Measurements from ENCODE around the gene BIRC2.

BIRC2 gene

GRCh38 chr11:102377891-102378290 is 30.9 kb downstream of the BIRC2 start:
- Mint-ChIP-seq H3K4me3 (no peak overlapping the region), H3K4me1 (ENCODE audit: low read depth) (peaks cover 13% of the 10 kb centered on the region), H3K27me3 (ENCODE audit: low read depth) (no peaks in the 10 kb centered on the region), H3K27ac (no peak overlapping the region), H3K9me3 (no peaks in the 10 kb centered on the region), H3K36me3 (ENCODE audit: low read depth) (peaks cover 46% of the 10 kb centered on the region)

DNA sequence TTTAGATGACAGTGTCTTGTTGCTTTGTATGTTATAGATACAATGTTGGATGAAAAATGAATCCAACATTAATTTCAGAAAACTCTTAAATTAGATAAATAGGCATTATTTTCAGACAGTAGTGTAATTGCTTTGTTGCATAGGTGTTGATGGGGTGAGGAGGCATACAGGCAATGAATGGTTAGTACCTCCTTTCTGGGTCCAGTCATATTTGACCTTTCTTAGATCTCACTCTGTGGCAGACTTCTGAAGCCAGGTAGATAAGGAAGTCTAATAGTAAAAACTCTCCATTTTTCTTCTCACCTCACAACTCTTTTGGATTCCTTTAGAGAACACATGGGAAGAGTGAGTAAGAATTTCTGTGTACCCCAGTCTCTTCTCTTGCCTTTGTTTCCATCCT is 31.8 kb downstream of the BIRC2 start:
- Mint-ChIP-seq H3K36me3 (ENCODE audit: low read depth) (peaks cover 50% of the 10 kb centered on the region), H3K27ac (no peak overlapping the region), H3K9me3 (no peaks in the 10 kb centered on the region), H3K27me3 (ENCODE audit: low read depth) (no peaks in the 10 kb centered on the region), H3K4me1 (ENCODE audit: low read depth) (peaks cover 13% of the 10 kb centered on the region), H3K4me3 (no peak overlapping the region)

DNA sequence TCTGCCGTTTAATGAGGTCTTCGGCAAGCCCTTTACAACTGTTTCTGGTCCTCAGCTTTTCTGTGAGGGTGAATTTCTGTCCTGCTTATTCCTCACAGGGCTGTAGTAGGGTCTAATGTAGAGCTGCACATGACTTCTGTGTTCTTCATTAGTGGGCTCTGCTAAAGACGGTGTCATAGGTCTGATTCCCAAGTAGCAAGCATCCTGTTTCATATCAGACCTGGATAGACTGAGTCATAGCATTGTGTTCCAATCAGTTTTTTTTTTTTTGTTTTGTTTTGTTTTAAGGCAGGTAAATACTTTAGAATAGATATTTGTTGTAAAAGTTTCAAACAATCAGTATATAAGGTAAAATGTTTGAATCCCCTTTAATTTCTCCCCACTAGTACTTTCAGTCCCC is 35.4 kb downstream of the BIRC2 start:
- Mint-ChIP-seq H3K36me3 (ENCODE audit: low read depth) (peaks cover 58% of the 10 kb centered on the region), H3K27me3 (ENCODE audit: low read depth) (no peaks in the 10 kb centered on the region), H3K4me3 (no peak overlapping the region), H3K27ac (no peak overlapping the region), H3K9me3 (no peaks in the 10 kb centered on the region), H3K4me1 (ENCODE audit: low read depth) (peaks cover 10% of the 10 kb centered on the region)

DNA sequence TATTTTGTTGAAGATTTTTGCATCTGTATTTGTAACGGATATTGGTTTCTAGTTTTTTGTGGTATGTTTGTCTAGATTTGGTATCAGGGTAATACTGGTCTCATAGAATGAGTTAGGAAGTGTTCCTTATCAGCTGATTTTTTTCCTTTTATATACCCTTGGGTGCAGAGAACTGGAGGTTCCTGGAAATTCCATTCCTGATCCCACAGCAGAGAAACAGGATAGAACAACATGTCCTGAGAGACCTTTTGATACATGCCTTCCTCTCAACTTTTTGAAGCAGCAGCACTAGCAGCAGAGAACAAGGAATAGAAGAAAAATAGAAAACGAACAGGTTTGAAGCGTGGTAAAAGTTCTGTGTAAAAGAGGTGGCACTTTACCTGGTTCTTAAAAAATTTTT is 36.8 kb downstream of the BIRC2 start:
- H3K4me3 Mint-ChIP-seq = no peak overlapping the region
- H3K4me1 Mint-ChIP-seq (ENCODE audit: low read depth) = peaks cover 12% of the 10 kb centered on the region
- H3K9me3 Mint-ChIP-seq = no peaks in the 10 kb centered on the region
- H3K27ac Mint-ChIP-seq = no peak overlapping the region
- no peaks in the 10 kb centered on the region for H3K27me3 Mint-ChIP-seq (ENCODE audit: low read depth)
- H3K36me3 Mint-ChIP-seq (ENCODE audit: low read depth) = peaks cover 57% of the 10 kb centered on the region

GRCh38 chr11:102384419-102385079 is 37.5 kb downstream of the BIRC2 start:
- Mint-ChIP-seq H3K36me3 (ENCODE audit: low read depth) (peaks cover 59% of the 10 kb centered on the region), H3K27ac (no peak overlapping the region)

DNA sequence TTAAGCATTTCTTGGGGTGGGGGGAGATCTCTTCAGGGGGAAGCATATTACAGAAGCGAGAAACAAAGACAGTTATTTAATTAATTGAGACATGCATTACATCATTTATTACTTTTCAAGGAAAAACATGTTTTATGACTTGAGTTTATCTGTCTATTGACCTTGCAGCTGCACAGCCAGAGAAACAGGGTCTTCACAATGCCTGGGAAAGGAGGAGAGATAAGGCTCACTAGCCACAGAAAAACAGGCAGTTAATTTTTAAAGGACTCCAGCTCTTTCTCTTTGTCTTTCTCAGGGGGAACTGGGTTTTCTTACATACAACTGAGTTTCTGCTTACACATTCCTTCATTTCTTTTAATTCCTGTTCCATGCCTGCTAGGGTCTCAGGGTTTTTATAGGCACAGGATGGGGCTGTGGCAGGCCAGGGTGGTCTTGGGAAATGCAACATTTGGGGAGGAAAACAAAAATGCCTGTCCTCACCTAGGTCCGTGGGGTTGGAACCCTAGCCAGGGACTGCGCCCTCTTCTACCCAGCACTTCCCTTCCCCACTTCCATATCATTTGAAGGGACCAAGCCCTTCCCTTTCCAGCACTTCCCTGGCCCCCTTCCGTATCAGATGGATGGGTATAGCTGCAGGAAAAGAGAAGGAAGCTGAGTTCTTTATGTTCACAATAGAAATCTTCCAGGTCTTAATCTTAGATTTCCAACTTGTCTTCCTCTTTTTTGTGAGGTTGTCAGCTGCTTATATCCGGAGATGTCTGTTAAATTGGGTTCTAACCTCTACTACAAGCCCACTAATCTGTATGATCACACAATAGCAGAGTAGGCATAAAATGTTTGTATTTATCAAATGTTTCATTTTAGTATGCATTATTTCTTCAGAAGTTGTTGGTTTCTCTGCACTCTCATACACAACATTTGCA is 38.3 kb downstream of the BIRC2 start:
- Mint-ChIP-seq H3K27me3 (ENCODE audit: low read depth) (no peaks in the 10 kb centered on the region), H3K36me3 (ENCODE audit: low read depth) (peaks cover 54% of the 10 kb centered on the region), H3K27ac (no peak overlapping the region), H3K4me3 (no peak overlapping the region), H3K9me3 (peaks cover 8% of the 10 kb centered on the region), H3K4me1 (ENCODE audit: low read depth) (peaks cover 22% of the 10 kb centered on the region)

More at GRCh38 chr11:102384419-102385079, 37.5 kb downstream of the BIRC2 start:
- no peak overlapping the region for H3K4me3 Mint-ChIP-seq
- H3K4me1 Mint-ChIP-seq (ENCODE audit: low read depth) = peaks cover 19% of the 10 kb centered on the region
- no peaks in the 10 kb centered on the region for H3K27me3 Mint-ChIP-seq (ENCODE audit: low read depth)
- peaks cover 7% of the 10 kb centered on the region for H3K9me3 Mint-ChIP-seq

DNA sequence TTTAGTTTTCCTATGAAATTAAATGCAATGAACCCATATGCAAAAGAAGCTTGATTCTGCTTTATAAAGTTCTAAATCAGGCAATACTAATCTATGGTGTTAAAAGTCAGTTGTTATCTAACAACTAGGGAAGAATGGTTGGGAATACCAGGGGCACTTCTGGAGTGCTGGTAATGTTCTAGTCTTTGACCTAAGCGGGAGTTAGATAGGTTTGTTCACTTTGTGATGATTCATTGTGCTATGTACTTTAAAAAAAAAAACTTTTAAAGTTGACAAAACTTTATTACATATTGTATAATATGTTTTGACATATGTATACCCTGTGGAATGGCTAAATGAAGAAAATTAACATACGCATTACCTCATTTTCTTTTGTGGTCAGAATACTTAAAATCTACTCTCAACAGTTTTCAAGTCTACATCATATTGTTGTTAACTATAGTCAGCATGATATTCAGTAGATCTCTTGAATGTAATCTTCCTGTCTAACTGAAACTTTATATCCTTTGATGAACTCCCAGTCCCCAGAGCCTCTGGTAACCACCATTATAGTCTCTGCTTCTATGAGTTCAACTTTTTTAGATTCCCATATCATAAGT is 39.2 kb downstream of the BIRC2 start:
- Mint-ChIP-seq H3K4me3 (no peak overlapping the region), H3K27me3 (ENCODE audit: low read depth) (no peaks in the 10 kb centered on the region), H3K27ac (no peak overlapping the region), H3K4me1 (ENCODE audit: low read depth) (peaks cover 27% of the 10 kb centered on the region), H3K36me3 (ENCODE audit: low read depth) (peaks cover 54% of the 10 kb centered on the region), H3K9me3 (peaks cover 8% of the 10 kb centered on the region)

DNA sequence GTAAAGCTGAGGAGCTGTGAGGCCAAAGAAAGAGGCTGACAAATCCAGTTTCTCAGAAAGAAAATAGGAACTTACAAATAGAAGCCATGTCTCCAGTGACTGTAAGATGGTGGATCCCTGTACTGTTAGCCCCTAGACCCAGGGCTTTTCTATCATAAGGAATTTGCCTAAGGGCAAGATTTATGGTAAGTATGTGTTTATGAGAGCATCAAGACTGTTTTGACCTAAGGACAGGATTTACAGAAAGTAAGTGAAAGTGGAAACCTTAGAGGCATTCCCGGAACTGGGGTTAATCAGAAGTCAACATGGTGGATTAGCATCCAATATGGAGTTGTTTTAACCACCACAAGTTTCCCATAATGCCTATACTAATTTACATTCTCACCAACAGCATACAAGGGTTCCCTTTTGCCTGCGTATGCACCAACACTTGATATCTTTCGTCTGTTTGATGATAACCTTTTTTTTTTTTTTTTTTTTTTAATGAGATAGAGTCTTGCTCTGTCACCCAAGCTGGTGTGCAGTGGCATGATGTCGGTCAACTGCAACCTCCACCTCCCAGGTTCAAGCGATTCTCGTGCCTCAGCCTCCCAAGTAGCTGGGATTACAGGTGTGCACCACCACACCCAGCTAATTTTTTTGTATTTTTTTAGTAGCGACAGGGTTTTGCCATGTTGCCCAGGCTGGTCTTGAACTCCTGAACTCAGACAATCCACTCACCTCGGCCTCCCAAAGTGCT is 40.2 kb downstream of the BIRC2 start:
- Mint-ChIP-seq H3K27me3 (ENCODE audit: low read depth) (no peaks in the 10 kb centered on the region), H3K4me3 (no peak overlapping the region), H3K36me3 (ENCODE audit: low read depth) (peaks cover 50% of the 10 kb centered on the region)

DNA sequence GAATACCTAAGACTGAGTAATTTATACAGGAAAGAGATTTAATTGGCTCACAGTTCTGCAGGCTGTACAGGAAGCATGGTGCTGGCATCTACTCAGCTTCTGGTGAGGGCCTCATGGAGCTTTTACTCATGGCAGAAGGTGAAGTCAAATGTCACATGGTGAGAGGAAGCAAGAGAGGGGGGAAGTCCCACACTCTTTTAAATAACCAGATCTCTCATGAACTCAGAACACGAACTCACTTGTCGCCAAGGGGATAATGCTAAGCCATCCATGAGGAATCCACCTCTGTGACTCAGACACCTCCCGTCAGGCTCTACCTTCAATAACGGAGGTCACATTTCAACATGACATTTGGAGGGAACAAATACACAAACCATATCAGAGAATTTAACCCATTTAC is 42.2 kb downstream of the BIRC2 start:
- peaks cover 8% of the 10 kb centered on the region for H3K9me3 Mint-ChIP-seq
- no peaks in the 10 kb centered on the region for H3K27me3 Mint-ChIP-seq (ENCODE audit: low read depth)
- H3K4me1 Mint-ChIP-seq (ENCODE audit: low read depth) = peaks cover 40% of the 10 kb centered on the region
- H3K27ac Mint-ChIP-seq = no peak overlapping the region
- no peak overlapping the region for H3K4me3 Mint-ChIP-seq
- H3K36me3 Mint-ChIP-seq (ENCODE audit: low read depth) = peaks cover 56% of the 10 kb centered on the region

More for the DNA sequence above, 40.2 kb downstream of the BIRC2 start:
- peaks cover 8% of the 10 kb centered on the region for H3K9me3 Mint-ChIP-seq
- peaks cover 27% of the 10 kb centered on the region for H3K4me1 Mint-ChIP-seq (ENCODE audit: low read depth)
- H3K27ac Mint-ChIP-seq = no peak overlapping the region

- peaks cover 42% of the 10 kb centered on the region for H3K4me1 Mint-ChIP-seq (ENCODE audit: low read depth)
- H3K27me3 Mint-ChIP-seq (ENCODE audit: low read depth) = no peaks in the 10 kb centered on the region
- peaks cover 49% of the 10 kb centered on the region for H3K36me3 Mint-ChIP-seq (ENCODE audit: low read depth)
- H3K9me3 Mint-ChIP-seq = peaks cover 8% of the 10 kb centered on the region
- H3K4me3 Mint-ChIP-seq = no peak overlapping the region
- H3K27ac Mint-ChIP-seq = peak overlapping the region; percentile 37
These were observed 43.9 kb downstream of the BIRC2 start for GRCh38 chr11:102390667-102391465.

- Mint-ChIP-seq H3K4me1 (ENCODE audit: low read depth) (peaks cover 44% of the 10 kb centered on the region), H3K9me3 (peaks cover 8% of the 10 kb centered on the region), H3K27ac (no peak overlapping the region), H3K36me3 (ENCODE audit: low read depth) (peaks cover 46% of the 10 kb centered on the region), H3K4me3 (no peak overlapping the region), H3K27me3 (ENCODE audit: low read depth) (no peaks in the 10 kb centered on the region)
These were observed 44.7 kb downstream of the BIRC2 start for GRCh38 chr11:102391549-102392237.

DNA sequence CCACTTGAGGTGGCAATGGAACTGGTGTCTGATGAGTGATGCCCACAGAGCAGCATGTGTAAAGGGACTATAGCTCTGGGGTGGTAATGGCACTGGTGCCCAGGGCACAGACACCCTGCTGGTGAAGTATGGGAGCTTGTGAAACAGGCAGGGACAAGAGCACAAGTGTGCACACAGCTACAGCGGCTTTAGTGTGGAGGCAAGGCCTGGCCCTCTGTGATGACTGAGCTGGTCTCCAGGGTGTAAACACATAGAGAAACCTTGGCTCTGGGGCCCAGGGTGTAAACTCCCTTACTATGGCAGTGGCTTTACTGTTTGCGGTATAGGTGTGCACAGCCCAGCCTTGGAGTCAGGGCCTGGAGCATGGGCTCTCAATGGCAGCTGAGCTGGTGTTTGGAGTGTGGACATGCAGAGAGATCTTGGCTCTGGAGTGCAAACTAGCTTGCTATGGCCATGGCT is 46.3 kb downstream of the BIRC2 start:
- Mint-ChIP-seq H3K4me1 (ENCODE audit: low read depth) (peaks cover 46% of the 10 kb centered on the region), H3K9me3 (peaks cover 8% of the 10 kb centered on the region), H3K36me3 (ENCODE audit: low read depth) (peaks cover 42% of the 10 kb centered on the region), H3K27me3 (ENCODE audit: low read depth) (no peaks in the 10 kb centered on the region), H3K27ac (no peak overlapping the region), H3K4me3 (no peak overlapping the region)

- H3K4me1 Mint-ChIP-seq (ENCODE audit: low read depth) = peaks cover 35% of the 10 kb centered on the region
- H3K4me3 Mint-ChIP-seq = no peak overlapping the region
- H3K27me3 Mint-ChIP-seq (ENCODE audit: low read depth) = no peaks in the 10 kb centered on the region
- no peak overlapping the region for H3K27ac Mint-ChIP-seq
- H3K9me3 Mint-ChIP-seq = no peaks in the 10 kb centered on the region
- peaks cover 35% of the 10 kb centered on the region for H3K36me3 Mint-ChIP-seq (ENCODE audit: low read depth)
These were observed 48.8 kb downstream of the BIRC2 start for GRCh38 chr11:102395720-102396393.
